ENCODE results near the gene SLC22A31. TPM values are rescaled to one million over a fixed set of nuclear protein-coding genes. Genes with fewer than 3 reads are reported as not detected.

SLC22A31 gene
- total and polyA plus RNA-seq, 2 experiments from 2014 or later, result 2.1 to 13.8 TPM

GRCh38 chr16:89217138-89217387 is 16.7 kb upstream of the SLC22A31 start (continued):
- TF ChIP-seq ZNF462 (CRISPR knock-in tag; IDR thresholded peaks at IDR 0.05) (no peak), ZNF114 (CRISPR knock-in tag; IDR thresholded peaks at IDR 0.05) (no peak), ZNF331 (CRISPR knock-in tag; IDR thresholded peaks at IDR 0.05; ENCODE audit: low read depth) (no peak), ETS1 (IDR thresholded peaks at IDR 0.05) (no peak), NANOG (IDR thresholded peaks at IDR 0.05; ENCODE audit: borderline replicate concordance) (no peak)

GRCh38 chr16:89216315-89217137 is 16.2 kb upstream of the SLC22A31 start:
- Histone ChIP-seq H3K9me2 (ENCODE audit: insufficient read depth) (no peaks in the 10 kb centered on the region), H3F3A (replicated peaks; ENCODE audit: low read depth) (peaks cover 6% of the 10 kb centered on the region; the same call in 1 of the 2 replicates), H3K79me2 (replicated peaks; ENCODE audit: insufficient read depth) (peaks cover 16% of the 10 kb centered on the region), H3K36me3 (ENCODE audit: insufficient read depth) (no peaks in the 10 kb centered on the region), H4K20me1 (replicated peaks; ENCODE audit: insufficient read depth) (peaks cover 3% of the 10 kb centered on the region; the same call in 1 of the 2 replicates), H3K27me3 (ENCODE audit: insufficient read depth) (no peaks in the 10 kb centered on the region), H3K4me2 (peak overlapping the region; percentile 93), H3K27ac (ENCODE audit: low read depth) (peak overlapping the region; percentile 91; the same call in 1 of the 2 replicates), H3K4me1 (ENCODE audit: insufficient read depth) (peaks cover 11% of the 10 kb centered on the region), H3K4me3 (peak overlapping the region; percentile 98), H2AFZ (peak overlapping the region; percentile 94)
- peaks cover 4% of the 10 kb centered on the region; the same call in 2 of the 3 replicates for H3K4me1 Mint-ChIP-seq
- H3K9me3 Mint-ChIP-seq, result no peaks in the 10 kb centered on the region
- H3K36me3 Mint-ChIP-seq (ENCODE audit: low read depth), result peaks cover 1% of the 10 kb centered on the region; the same call in 1 of the 3 replicates
- H3K27me3 Mint-ChIP-seq (ENCODE audit: insufficient read depth, low read depth, poor library complexity), result peaks cover 4% of the 10 kb centered on the region
- DNase-seq (ENCODE audit: low spot score) (peak; percentile 89), ATAC-seq (peak; percentile 77)
- peak overlapping the region; percentile 85 for H3K4me3 Mint-ChIP-seq
- H3K27ac Mint-ChIP-seq, result no peak overlapping the region; the same call in 1 of the 2 replicates
- no peak for TF ChIP-seq POLR2AphosphoS5 (IDR thresholded peaks at IDR 0.05; ENCODE audit: low read depth)
- peak; percentile 83 to 92 for TF ChIP-seq CTCF (conservative IDR thresholded peaks at IDR 0.05; ENCODE audit: low read depth in 2 of 2)

All from GM23338 (cell line).